Neural progenitor cell (in vitro differentiated cells): ENCODE measurements around the gene CCDC63.
"Not testable (repeated sequence)": the region's sequence is repeated elsewhere in the genome, so short reads cannot be mapped to it uniquely, and the experiment has no call there.

Source experiments
- EZH2 ChIP-seq: fragments of 200-600 bp; sonication (generic); IDR thresholded peaks from 2 replicates; pipeline ENCODE4 v1.6.1; 2017; ENCODE audit warnings: antibody characterized with exemption, mild to moderate bottlenecking, moderate library complexity
- EZH2phosphoT487 ChIP-seq: fragments of 200-600 bp; sonication (generic); IDR thresholded peaks from 2 replicates; pipeline ENCODE4 v1.6.1; 2017; ENCODE audit warnings: antibody characterized with exemption
- TF ChIP-seq, protein P1 (sequence below): fragments of 200-600 bp; sonication (generic); IDR thresholded peaks from 2 replicates; pipeline ENCODE4 v1.5.1; 2017; ENCODE audit warnings: antibody characterized with exemption, mild to moderate bottlenecking

DNA sequence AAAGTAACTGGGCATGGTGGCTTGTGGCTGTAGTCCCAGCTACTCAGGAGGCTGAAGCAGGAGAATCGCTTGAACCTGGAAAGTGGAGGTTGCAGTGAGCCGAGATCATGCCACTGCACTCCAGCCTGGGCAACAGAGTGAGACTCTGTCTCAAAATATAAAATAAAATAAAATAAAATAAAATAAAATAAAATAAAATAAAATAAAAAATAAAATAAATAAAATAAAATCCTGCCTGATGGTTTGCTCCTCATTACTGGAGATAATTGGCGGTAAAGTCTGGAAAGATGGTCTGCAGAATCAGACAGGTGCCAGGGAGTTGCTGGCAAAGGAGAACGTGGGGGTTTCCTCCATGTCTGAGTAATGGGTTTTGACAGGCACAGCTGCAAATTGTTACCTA is 11.2 kb downstream of the CCDC63 start:
- TF ChIP-seq, protein P1, sequence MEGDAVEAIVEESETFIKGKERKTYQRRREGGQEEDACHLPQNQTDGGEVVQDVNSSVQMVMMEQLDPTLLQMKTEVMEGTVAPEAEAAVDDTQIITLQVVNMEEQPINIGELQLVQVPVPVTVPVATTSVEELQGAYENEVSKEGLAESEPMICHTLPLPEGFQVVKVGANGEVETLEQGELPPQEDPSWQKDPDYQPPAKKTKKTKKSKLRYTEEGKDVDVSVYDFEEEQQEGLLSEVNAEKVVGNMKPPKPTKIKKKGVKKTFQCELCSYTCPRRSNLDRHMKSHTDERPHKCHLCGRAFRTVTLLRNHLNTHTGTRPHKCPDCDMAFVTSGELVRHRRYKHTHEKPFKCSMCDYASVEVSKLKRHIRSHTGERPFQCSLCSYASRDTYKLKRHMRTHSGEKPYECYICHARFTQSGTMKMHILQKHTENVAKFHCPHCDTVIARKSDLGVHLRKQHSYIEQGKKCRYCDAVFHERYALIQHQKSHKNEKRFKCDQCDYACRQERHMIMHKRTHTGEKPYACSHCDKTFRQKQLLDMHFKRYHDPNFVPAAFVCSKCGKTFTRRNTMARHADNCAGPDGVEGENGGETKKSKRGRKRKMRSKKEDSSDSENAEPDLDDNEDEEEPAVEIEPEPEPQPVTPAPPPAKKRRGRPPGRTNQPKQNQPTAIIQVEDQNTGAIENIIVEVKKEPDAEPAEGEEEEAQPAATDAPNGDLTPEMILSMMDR = not testable (repeated sequence)
- TF ChIP-seq EZH2phosphoT487, EZH2: not testable (repeated sequence)
